GM12878 (cell line): Measurements from ENCODE around the gene CCDC71. TPM values are rescaled to one million over a fixed set of nuclear protein-coding genes. Genes with fewer than 3 reads are reported as not detected.

ENCODE experiments used
- ASH2L ChIP-seq: fragments of 300-600, 200-600 bp; sonication (generic); IDR thresholded peaks from 2 replicates; pipeline ENCODE4 v1.6.1; 2017; ENCODE audit warnings: low read depth, mild to moderate bottlenecking, borderline replicate concordance
- CHD4 ChIP-seq: fragments of 200-600 bp; sonication (generic); IDR thresholded peaks from 2 replicates; pipeline ENCODE4 v1.6.1; 2016; ENCODE audit warnings: mild to moderate bottlenecking
- FOXK2 ChIP-seq: fragments of 450-650 bp; IDR thresholded peaks from 2 replicates; pipeline ENCODE4 v1.6.1; 2017; ENCODE audit warnings: mild to moderate bottlenecking, moderate library complexity
- IRF3 ChIP-seq: fragments of 450-650 bp; IDR thresholded peaks from 2 replicates; pipeline ENCODE4 v1.6.1; 2014; ENCODE audit warnings: mild to moderate bottlenecking
- JUND ChIP-seq: IDR thresholded peaks from 2 replicates; pipeline ENCODE4 v1.6.1; 2012; ENCODE audit warnings: low read depth, mild to moderate bottlenecking, low read length, improper control_type of control experiment, moderate library complexity
- KLF5 ChIP-seq: fragments of 450-650 bp; IDR thresholded peaks from 2 replicates; pipeline ENCODE4 v1.6.1; 2014; ENCODE audit warnings: mild to moderate bottlenecking; ENCODE audit not compliant: partially characterized antibody
- MEF2A ChIP-seq: IDR thresholded peaks from 2 replicates; pipeline ENCODE4 v1.6.1; 2011; ENCODE audit warnings: low read depth, mild to moderate bottlenecking, low read length, moderate library complexity; ENCODE audit not compliant: insufficient read depth
- MTA2 ChIP-seq: fragments of 450-650 bp; IDR thresholded peaks from 2 replicates; pipeline ENCODE4 v1.6.1; 2016; ENCODE audit warnings: low read depth, mild to moderate bottlenecking, moderate library complexity
- MTA3 ChIP-seq: IDR thresholded peaks from 2 replicates; pipeline ENCODE4 v1.6.1; 2012; ENCODE audit warnings: low read length, inconsistent platforms, borderline replicate concordance
- NRF1 ChIP-seq: conservative IDR thresholded peaks from 2 replicates; pipeline ENCODE4 v1.6.1; 2011; ENCODE audit warnings: mild to moderate bottlenecking, low read depth, low read length, improper control_type of control experiment
- PBX3 ChIP-seq: IDR thresholded peaks from 2 replicates; pipeline ENCODE4 v1.6.1; 2011; ENCODE audit warnings: mild to moderate bottlenecking, low read depth, low read length, moderate library complexity; ENCODE audit not compliant: insufficient replicate concordance
- POU2F2 ChIP-seq: IDR thresholded peaks from 3 replicates; pipeline ENCODE4 v1.6.1; 2011; ENCODE audit warnings: low read depth, mild to moderate bottlenecking, low read length, borderline replicate concordance
- SP1 ChIP-seq: IDR thresholded peaks from one replicate; pipeline ENCODE4 v1.6.1; 2011; ENCODE audit warnings: low read depth, low read length
- SRF ChIP-seq, 2 experiments: IDR thresholded peaks; 2 replicates each; pipeline ENCODE4 v1.6.1; 2011; ENCODE audit warnings: low read depth in 2 of 2, low read length in 2 of 2, mild to moderate bottlenecking in 1 of 2, moderate library complexity in 1 of 2
- STAT3 ChIP-seq: IDR thresholded peaks from 2 replicates; pipeline ENCODE4 v1.6.1; 2011; ENCODE audit warnings: low read depth, low read length, improper control_type of control experiment
- TCF12 ChIP-seq: IDR thresholded peaks from 2 replicates; pipeline ENCODE4 v1.6.1; 2011; ENCODE audit warnings: low read depth, mild to moderate bottlenecking, low read length
- YBX1 ChIP-seq: fragments of 450-650 bp; IDR thresholded peaks from 2 replicates; pipeline ENCODE4 v1.6.1; 2016; ENCODE audit warnings: antibody characterized with exemption
- ZNF384 ChIP-seq: IDR thresholded peaks from 2 replicates; pipeline ENCODE4 v1.6.1; 2012; ENCODE audit warnings: low read depth, mild to moderate bottlenecking, low read length, improper control_type of control experiment, borderline replicate concordance
- ZNF687 ChIP-seq: fragments of 450-650 bp; IDR thresholded peaks from 2 replicates; pipeline ENCODE4 v1.6.1; 2017; ENCODE audit warnings: mild to moderate bottlenecking, moderate library complexity
- polyA plus RNA-seq, 11 experiments: library from polyadenylated mRNA; depleted of rRNA in 4 of 11; unstranded in 6 of 11; stranded (reverse) in 5 of 11; fragments of >200 nt; fragmentation: Nextera tagmentation in 4 of 11; fragmentation: Illumina TruSeq in 1 of 11; extraction: Ambion mirVana in 4 of 11; extraction: Trizol in 1 of 11; gene quantifications; 1 replicate in 1 of 11; 2 replicates in 10 of 11; pipeline versions ENCODE4 v1.2.1 to v1.2.3, GENCODE V29; 2011 to 2016; ENCODE audit warnings: inconsistent platforms in 2 of 11, missing spikeins in 2 of 11, low read depth in 1 of 11
- total RNA-seq, 4 experiments: library from RNA; depleted of rRNA in 3 of 4; stranded (reverse); fragments of >200 nt in 3 of 4; fragmentation: Illumina TruSeq in 1 of 4; extraction: Trizol in 1 of 4; gene quantifications; 2 replicates each; pipeline versions ENCODE4 v1.2.1 to v1.2.3, GENCODE V29; 2013 to 2021
- TF ChIP-seq, protein P1 (sequence below), 3 experiments: IDR thresholded peaks in 2 of 3; conservative IDR thresholded peaks in 1 of 3; 2 replicates each; pipeline ENCODE4 v1.5.1; 2011; ENCODE audit warnings: low read depth in 3 of 3, low read length in 3 of 3, mild to moderate bottlenecking in 3 of 3, control low read depth in 2 of 3, moderate library complexity in 2 of 3, inconsistent platforms in 1 of 3, mixed read lengths in 1 of 3; ENCODE audit not compliant: control insufficient read depth in 2 of 3, insufficient read depth in 1 of 3; ENCODE audit errors: extremely low read depth in 1 of 3

The CCDC71 gene
- total and polyA plus RNA-seq, 10 of the 15 experiments (the other 5 are each of a cell fraction or from before 2014, with no cell fraction given): 0.20 to 38.0 (median 16.1) TPM

DNA sequence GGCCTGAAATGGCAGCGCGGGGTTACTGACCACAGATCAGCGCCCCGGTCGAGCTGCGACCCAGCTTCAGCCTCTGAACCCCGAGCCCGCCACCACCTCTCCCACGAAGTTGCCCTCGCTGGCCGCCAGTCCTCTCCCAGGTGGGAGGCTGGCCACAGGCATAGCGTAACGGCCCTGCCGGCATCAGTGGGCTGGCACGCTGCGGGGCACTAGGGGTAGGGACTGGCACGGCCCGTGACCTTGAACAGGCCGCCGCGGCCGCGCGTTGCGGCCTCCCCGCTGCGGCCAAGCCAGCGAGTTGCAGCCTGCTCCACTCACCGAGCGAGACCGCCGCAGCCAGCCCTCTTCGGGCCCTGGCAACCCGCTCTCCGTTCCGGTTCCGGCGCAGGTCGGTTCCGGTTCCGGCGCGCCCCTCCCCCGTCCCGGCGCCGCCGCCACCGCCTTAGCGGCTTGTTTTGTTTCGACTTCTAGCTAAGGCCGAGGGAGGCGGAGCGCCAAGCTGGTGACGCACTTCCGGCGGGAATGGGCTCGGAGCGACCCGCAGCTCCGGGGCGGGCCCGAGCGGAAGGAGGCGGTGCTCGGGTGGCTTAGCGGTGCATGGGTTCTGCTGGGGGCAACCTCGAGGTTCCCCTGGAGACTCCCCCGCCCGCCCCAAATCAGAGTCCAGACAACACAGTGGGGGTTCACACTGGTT is 45.5 kb downstream of the CCDC71 start, which contains the start of gene USP19 (continued):
- TF ChIP-seq PBX3 (no peak), KLF5 (peak; percentile 86), IRF3 (no peak), FOXK2 (peak; percentile 82), NRF1 (no peak), MTA3 (no peak), MEF2A (no peak), TCF12 (peak; percentile 34; the same call in 1 of the 2 replicates), CHD4 (no peak), ASH2L (0 out of 2 replicates have a peak, but pooled peaks have one; percentile 65), ZNF384 (no peak), STAT3 (no peak), POU2F2 (0 out of 3 replicates have a peak, but pooled peaks have one; percentile 24), SRF (IDR thresholded peaks at IDR 0.05; ENCODE audit: low read depth in 2 of 2, low read length in 2 of 2) (no peak), ZNF687 (0 out of 2 replicates have a peak, but pooled peaks have one; percentile 39), YBX1 (no peak), MTA2 (no peak), SP1 (peak; percentile 19), JUND (no peak)
- TF ChIP-seq, protein P1, sequence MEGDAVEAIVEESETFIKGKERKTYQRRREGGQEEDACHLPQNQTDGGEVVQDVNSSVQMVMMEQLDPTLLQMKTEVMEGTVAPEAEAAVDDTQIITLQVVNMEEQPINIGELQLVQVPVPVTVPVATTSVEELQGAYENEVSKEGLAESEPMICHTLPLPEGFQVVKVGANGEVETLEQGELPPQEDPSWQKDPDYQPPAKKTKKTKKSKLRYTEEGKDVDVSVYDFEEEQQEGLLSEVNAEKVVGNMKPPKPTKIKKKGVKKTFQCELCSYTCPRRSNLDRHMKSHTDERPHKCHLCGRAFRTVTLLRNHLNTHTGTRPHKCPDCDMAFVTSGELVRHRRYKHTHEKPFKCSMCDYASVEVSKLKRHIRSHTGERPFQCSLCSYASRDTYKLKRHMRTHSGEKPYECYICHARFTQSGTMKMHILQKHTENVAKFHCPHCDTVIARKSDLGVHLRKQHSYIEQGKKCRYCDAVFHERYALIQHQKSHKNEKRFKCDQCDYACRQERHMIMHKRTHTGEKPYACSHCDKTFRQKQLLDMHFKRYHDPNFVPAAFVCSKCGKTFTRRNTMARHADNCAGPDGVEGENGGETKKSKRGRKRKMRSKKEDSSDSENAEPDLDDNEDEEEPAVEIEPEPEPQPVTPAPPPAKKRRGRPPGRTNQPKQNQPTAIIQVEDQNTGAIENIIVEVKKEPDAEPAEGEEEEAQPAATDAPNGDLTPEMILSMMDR (IDR thresholded peaks at IDR 0.05 in 2 of 3, conservative IDR thresholded peaks at IDR 0.05 in 1 of 3; ENCODE audit: control insufficient read depth in 2 of 3, extremely low read depth in 1 of 3, insufficient read depth in 1 of 3, low read depth in 3 of 3, low read length in 3 of 3): no peak
